ENCODE data around the gene WNT11.

- TF ChIP-seq CTCF (conservative IDR thresholded peaks at IDR 0.05) (no peak), EZH2 (IDR thresholded peaks at IDR 0.05; ENCODE audit: low read depth) (no peak)
Measured at GRCh38 chr11:76186776-76187279, 19.5 kb downstream of the WNT11 start.

All from PC-9 (cell line).